Upper lobe of left lung (tissue), 6 donors: ENCODE results near the gene MORN1. TPM values are rescaled to one million over a fixed set of nuclear protein-coding genes. Genes with fewer than 3 reads are reported as not detected.
A peak's percentile ranks its signal among the peaks of the same experiment; 100 is the strongest.

Experiments used
- ATAC-seq, 2 donors: fragments of 200-7000 bp; cut with Tn5 transposase; one replicate each; pipeline ENCODE4 v1.9.1; 2022; ENCODE audit warnings: mild to moderate bottlenecking in 2 of 2, moderate library complexity in 2 of 2; ENCODE audit not compliant: low FRiP score in 2 of 2
- DNase-seq, 2 donors: peaks; one replicate each; pipeline ENCODE4 v3.0.0-alpha.2; 2019 to 2020
- H3K27ac ChIP-seq, 4 donors: fragments of 200-600 bp; sonication (generic); one replicate each; pipeline ENCODE4 v1.5.1; 2016 to 2019
- H3K27me3 ChIP-seq, 4 donors: fragments of 200-600 bp; sonication (generic); one replicate each; pipeline ENCODE4 v1.5.1; 2017 to 2019
- H3K36me3 ChIP-seq, 4 donors: fragments of 200-600 bp; sonication (generic); one replicate each; pipeline ENCODE4 v1.5.1; 2016 to 2019
- H3K4me1 ChIP-seq, 4 donors: fragments of 200-600 bp; sonication (generic); one replicate each; pipeline ENCODE4 v1.5.1; 2018 to 2019
- H3K4me3 ChIP-seq, 4 donors: fragments of 200-600 bp; sonication (generic); one replicate each; pipeline ENCODE4 v1.5.1; 2017 to 2019; ENCODE audit warnings: mild to moderate bottlenecking in 2 of 4, moderate library complexity in 1 of 4
- H3K9me3 ChIP-seq, 4 donors: fragments of 200-600 bp; sonication (generic); one replicate each; pipeline ENCODE4 v1.5.1; 2018 to 2019
- EP300 ChIP-seq, 4 donors: sonication (generic); formaldehyde crosslinking; IDR thresholded peaks; one replicate each; pipeline ENCODE4 v1.5.1; 2017; ENCODE audit warnings: antibody characterized with exemption in 4 of 4, control low read depth in 2 of 4
- POLR2A ChIP-seq, 4 donors: fragments of 450-650 bp; IDR thresholded peaks; one replicate each; pipeline ENCODE4 v1.5.1; 2016 to 2017; ENCODE audit warnings: antibody characterized with exemption in 4 of 4, mild to moderate bottlenecking in 2 of 4
- POLR2AphosphoS5 ChIP-seq, 2 donors: sonication (generic); formaldehyde crosslinking; IDR thresholded peaks; one replicate each; pipeline ENCODE4 v1.5.1; 2017; ENCODE audit warnings: antibody characterized with exemption in 2 of 2
- WGBS, 2 donors: methylation state at CpG; one replicate each; pipeline ENCODE4 v1.1.5; 2017 to 2018; 5-methylcytosine and 5-hydroxymethylcytosine counted together
- total RNA-seq, 6 donors: library from RNA; depleted of rRNA in 4 of 6; stranded (reverse); fragments of >200 nt in 4 of 6; gene quantifications; one replicate each; pipeline versions ENCODE4 v1.1.0 to v1.2.1, GENCODE V29; 2016 to 2021
- TF ChIP-seq, protein P1 (sequence below), 6 experiments: fragments of 450-650 bp in 4 of 6; fragments of 200-600 bp in 2 of 6; sonication (generic) in 2 of 6; IDR thresholded peaks; one replicate each; pipeline ENCODE4 v1.5.1; 2016 to 2019; ENCODE audit warnings: antibody characterized with exemption in 6 of 6
- donor health status: DM: no; HTN: no; CAD: no; lungs with moderate emphysema.
- donor health status: DM: no; HTN: yes; CAD: no; lungs with severe emphysema.

Gene MORN1
- total RNA-seq, 6 donors from 2014 or later, result 8.5 to 23.4 (median 14.6) TPM

DNA sequence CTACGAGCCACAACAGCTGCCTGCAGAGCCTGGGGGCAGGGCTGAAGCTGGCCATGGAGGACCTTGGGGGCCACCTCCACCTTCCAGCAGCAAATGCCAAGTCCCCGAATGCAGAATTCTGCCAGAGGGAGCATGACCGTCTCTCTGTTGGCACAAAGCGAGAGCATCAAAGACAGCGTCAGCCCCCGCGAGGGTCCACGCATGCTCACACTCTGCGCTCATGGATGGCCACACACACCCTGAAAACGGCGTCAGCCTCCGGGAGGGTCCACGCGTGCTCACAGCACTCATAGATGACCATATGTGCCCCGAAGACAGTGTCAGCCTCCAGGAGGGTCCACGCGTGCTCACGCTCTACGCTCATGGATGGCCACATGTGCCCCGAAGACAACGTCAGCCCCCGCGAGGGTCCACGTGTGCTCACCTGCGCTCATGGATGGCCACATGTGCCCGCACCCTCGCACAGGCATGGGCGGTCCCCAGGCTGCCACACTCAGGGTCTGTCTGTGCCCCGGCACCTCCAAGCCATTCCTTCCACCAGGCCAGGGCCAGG lies 46.5 kb downstream of the MORN1 start:
- DNase-seq (peak in 1 of 2 donors; percentile 48), ATAC-seq (peak in 1 of 2 donors; percentile 15)
- H3K36me3 ChIP-seq, result no peaks in the 10 kb centered on the region
- no peaks in the 10 kb centered on the region for H3K4me1 ChIP-seq
- WGBS, 2 donors, result 91 to 94% methylated on average over 14 to 27 of the region's 29 CpGs
- no peaks in the 10 kb centered on the region for H3K9me3 ChIP-seq
- no peak for TF ChIP-seq POLR2A (IDR thresholded peaks at IDR 0.05)
- TF ChIP-seq, protein P1, sequence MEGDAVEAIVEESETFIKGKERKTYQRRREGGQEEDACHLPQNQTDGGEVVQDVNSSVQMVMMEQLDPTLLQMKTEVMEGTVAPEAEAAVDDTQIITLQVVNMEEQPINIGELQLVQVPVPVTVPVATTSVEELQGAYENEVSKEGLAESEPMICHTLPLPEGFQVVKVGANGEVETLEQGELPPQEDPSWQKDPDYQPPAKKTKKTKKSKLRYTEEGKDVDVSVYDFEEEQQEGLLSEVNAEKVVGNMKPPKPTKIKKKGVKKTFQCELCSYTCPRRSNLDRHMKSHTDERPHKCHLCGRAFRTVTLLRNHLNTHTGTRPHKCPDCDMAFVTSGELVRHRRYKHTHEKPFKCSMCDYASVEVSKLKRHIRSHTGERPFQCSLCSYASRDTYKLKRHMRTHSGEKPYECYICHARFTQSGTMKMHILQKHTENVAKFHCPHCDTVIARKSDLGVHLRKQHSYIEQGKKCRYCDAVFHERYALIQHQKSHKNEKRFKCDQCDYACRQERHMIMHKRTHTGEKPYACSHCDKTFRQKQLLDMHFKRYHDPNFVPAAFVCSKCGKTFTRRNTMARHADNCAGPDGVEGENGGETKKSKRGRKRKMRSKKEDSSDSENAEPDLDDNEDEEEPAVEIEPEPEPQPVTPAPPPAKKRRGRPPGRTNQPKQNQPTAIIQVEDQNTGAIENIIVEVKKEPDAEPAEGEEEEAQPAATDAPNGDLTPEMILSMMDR (IDR thresholded peaks at IDR 0.05), result no peak
- TF ChIP-seq POLR2AphosphoS5 (IDR thresholded peaks at IDR 0.05), result no peak
- TF ChIP-seq EP300 (IDR thresholded peaks at IDR 0.05), result no peak
- no peaks in the 10 kb centered on the region for H3K27me3 ChIP-seq
- no peak overlapping the region for H3K4me3 ChIP-seq
- H3K27ac ChIP-seq, result no peak overlapping the region

DNA sequence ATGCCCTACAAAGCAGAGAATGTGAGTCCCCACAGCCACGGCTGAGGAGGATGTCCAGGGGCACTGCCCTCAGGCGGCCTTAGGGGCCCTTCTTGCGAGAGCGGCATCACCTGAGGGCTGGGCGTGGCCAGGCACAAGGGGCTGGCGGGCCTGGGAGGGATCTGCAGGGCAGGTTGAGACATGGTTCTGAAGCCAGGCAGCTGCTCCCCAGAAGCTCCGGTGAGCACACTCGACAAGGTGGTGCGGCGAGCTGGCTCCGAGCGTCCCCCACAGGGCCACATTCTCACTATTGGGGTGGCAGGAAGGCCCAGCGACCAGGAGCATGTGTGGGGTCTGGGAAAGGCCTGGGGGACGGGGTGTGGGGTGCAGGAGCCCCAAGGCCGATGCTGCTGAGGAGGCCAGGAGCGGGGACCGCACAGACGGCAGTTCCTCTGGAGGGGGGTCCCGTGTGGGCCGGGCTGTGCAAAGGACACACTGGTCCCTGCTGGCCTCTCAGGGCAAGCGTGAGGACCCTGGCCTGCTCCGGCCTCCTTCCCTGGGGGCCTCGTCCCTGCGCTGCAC lies 47.2 kb downstream of the MORN1 start:
- DNase-seq (peak in 1 of 2 donors; percentile 69), ATAC-seq (no peak)
- no peaks in the 10 kb centered on the region for H3K27me3 ChIP-seq
- H3K4me1 ChIP-seq, result no peaks in the 10 kb centered on the region
- 77 to 90% methylated on average over 4 to 20 of the region's 24 CpGs for WGBS, 2 donors
- TF ChIP-seq EP300 (IDR thresholded peaks at IDR 0.05), result no peak
- no peak for TF ChIP-seq POLR2AphosphoS5 (IDR thresholded peaks at IDR 0.05)
- TF ChIP-seq, protein P1 (IDR thresholded peaks at IDR 0.05), result no peak
- no peak overlapping the region for H3K27ac ChIP-seq
- no peaks in the 10 kb centered on the region for H3K36me3 ChIP-seq
- no peaks in the 10 kb centered on the region for H3K9me3 ChIP-seq
- no peak overlapping the region for H3K4me3 ChIP-seq

DNA sequence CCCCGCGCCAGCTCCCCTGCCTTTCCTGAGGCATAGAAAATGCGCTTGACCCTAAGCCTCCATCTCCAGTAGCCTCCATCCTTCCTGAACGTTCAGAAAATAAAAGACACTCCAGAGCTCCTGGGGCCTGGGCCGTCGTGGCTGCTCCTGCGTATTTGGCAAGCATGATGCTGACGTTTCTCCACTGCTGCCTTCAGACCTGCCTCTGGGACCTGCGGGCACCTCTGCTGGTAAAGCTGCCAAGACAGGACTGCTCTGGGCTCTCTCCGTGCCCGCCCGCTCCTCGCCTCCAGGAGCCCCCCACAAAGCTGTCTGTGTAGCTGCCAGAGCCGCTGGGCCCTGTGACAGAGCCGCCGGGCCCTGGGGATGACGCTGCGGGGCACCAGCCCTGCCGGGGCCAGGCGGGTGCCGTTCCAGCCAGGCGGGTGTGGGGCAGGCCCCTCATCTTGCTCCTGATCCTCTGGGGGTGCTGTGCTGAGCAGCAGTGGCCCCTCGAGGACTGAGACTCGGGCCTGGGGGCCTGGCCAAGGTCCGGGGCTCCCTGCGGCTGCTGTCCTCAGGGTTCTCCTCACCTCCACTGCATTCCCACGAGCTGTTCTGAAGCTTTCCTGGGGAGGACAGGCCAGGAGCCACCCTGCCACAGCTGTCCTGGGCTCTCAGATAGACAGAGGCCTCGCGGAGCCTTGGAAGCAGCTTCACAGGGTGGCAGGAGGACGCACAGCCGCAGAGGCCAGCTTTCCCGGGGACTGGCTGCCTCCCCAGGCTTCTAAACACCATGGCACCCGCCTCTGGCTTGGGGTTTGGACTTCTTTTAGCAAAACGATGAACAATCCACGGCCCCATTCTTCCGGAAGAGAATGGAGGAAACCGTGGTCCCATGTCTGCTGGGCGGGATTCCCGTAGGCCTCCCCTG lies 48.1 kb downstream of the MORN1 start:
- no peaks in the 10 kb centered on the region for H3K36me3 ChIP-seq
- no peaks in the 10 kb centered on the region for H3K9me3 ChIP-seq
- TF ChIP-seq POLR2AphosphoS5 (IDR thresholded peaks at IDR 0.05), result no peak
- no peak for TF ChIP-seq EP300 (IDR thresholded peaks at IDR 0.05)
- TF ChIP-seq, protein P1 (IDR thresholded peaks at IDR 0.05), result no peak
- no peak for TF ChIP-seq POLR2A (IDR thresholded peaks at IDR 0.05)
- H3K4me3 ChIP-seq, result no peak overlapping the region
- no peak overlapping the region for H3K27ac ChIP-seq
- no peak for ATAC-seq
- DNase-seq, result peak in 1 of 2 donors; percentile 74
- H3K27me3 ChIP-seq, result no peaks in the 10 kb centered on the region
- 84 to 89% methylated on average over 19 to 34 of the region's 39 CpGs for WGBS, 2 donors
- no peaks in the 10 kb centered on the region for H3K4me1 ChIP-seq

DNA sequence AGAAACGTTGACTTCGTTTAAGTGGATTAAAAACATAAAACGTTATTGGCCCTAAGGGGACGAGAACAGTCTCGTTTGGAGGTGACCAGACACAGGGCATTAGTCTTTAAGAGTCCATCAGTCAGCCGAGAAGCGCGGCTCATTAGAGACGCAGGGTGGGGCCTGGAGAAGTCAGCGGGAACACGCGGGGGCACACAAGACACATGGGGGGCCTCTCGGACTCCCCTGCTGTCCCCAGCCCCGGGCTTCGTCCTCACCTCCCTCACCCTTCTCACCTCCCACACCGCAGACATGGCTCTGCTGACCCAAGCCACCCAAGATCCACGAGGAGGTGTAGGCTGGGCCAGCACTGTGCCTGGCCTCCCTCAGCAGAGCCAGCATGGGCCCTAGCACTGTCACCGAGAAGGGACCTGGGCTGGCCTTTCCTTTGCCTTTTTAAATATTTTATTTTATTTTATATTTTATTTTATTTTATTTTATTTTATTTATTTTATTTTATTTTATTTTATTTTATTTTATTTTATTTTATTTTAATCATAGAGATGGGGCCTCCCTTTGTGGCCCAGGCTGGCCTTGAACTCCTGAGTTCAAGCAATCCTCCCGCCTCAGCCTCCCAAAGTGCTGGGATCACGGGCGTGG lies 48.9 kb downstream of the MORN1 start:
- H3K27ac ChIP-seq, result no peak overlapping the region

More for the DNA sequence above, 48.9 kb downstream of the MORN1 start:
- Histone ChIP-seq H3K27me3 (no peaks in the 10 kb centered on the region), H3K9me3 (no peaks in the 10 kb centered on the region), H3K36me3 (no peaks in the 10 kb centered on the region), H3K4me1 (no peaks in the 10 kb centered on the region), H3K4me3 (no peak overlapping the region)
- TF ChIP-seq POLR2AphosphoS5 (IDR thresholded peaks at IDR 0.05) (no peak), EP300 (IDR thresholded peaks at IDR 0.05) (no peak), POLR2A (IDR thresholded peaks at IDR 0.05) (no peak)
- TF ChIP-seq, protein P1 (IDR thresholded peaks at IDR 0.05), result no peak
- DNase-seq, result no peak
- ATAC-seq, result no peak
- WGBS, 2 donors, result 85 to 89% methylated on average over 19 to 21 of the region's 21 CpGs
